RWPE1 (cell line): ENCODE data around the gene ARMC8.

Source experiments
- CTCF ChIA-PET: fragments of 350-600 bp; sonication (Branson Sonifier 250); formaldehyde crosslinking; extraction: SDS; loops from one replicate; lab custom pipeline; 2021; lab: Yijun Ruan, JAX
- POLR2A ChIA-PET: fragments of 400-600 bp; formaldehyde crosslinking; extraction: SDS; loops from one replicate; lab custom pipeline; 2020; ENCODE audit warnings: antibody characterized with exemption; ENCODE audit not compliant: low non-redundant PET; lab: Yijun Ruan, JAX
- DNase-seq: peaks from one replicate; pipeline ENCODE4 v3.0.0; 2012; ENCODE audit warnings: low spot score
- H3K27ac ChIP-seq: fragments of 450-650 bp; 2 replicates; pipeline ENCODE4 v1.5.1; 2017
- CTCF ChIP-seq: fragments of 450-650 bp; conservative IDR thresholded peaks from 2 replicates; pipeline ENCODE4 v1.5.1; 2017; ENCODE audit warnings: low read depth, mild to moderate bottlenecking

Gene ARMC8

DNA sequence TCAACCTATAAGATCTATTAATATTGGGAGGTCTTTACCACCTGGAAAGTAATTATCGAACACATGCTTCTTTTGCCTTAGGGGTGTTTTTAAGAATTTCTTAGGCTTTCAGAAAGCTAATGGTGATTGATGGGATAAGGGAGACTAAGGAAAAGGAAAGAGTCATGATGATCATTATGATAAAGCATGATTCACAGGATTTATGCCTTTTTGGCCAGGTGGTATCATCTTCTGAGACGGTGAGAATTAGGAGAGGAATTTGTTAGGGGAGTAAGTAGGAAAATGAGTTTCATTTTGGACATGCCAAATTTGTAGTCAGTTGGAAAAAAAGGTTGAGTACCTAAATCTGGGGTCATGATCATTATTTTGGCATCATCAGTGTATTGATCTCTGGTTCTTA, 8.9 kb downstream of the ARMC8 start:
- POLR2A ChIA-PET = no interaction called here

DNA sequence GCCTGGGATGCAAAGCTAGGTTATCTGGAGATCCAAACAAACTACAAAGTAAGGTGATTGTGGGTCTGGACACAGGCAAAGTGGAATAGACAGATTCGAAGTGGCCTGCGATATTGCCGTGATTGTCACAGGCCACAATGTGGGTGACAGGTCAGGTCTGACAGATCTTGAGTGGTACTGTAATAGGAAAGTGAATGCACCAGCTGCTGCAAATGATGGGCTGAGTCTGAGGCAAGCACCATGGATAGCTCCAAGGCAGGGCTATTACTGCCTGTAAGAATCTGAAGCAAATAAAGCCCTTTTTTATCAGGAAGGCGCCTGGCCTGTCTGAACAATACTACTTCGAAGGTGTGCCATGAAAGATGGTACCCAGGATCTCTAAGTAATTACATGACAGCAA, 10.0 kb downstream of the ARMC8 start:
- peak; percentile 13 for DNase-seq
- no peak overlapping the region for H3K27ac ChIP-seq
- TF ChIP-seq CTCF = no peak
- POLR2A ChIA-PET = no interaction called here
- CTCF ChIA-PET = no interaction called here

More for the DNA sequence above, 8.9 kb downstream of the ARMC8 start:
- CTCF ChIA-PET = no interaction called here
- TF ChIP-seq CTCF = no peak
- no peak overlapping the region for H3K27ac ChIP-seq
- peak; percentile 48 for DNase-seq

DNA sequence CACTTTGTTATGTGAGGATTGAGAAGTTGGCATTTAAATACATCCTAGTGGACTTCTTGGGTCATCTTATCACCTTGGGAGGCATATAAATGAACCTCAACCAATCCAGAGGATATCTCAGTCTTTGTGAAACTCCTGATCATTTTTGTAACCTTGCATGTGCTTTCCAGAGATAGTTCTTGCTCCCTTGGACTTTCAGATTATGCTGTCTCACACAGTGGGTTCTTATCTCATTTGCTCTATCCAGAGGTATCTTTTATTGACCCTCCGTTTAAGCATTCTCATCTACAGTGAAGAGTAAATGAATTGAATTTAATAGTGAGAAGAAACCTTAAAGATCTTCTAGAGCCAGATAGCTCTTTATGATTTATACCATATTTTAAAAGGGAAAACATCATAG, 10.4 kb downstream of the ARMC8 start:
- CTCF ChIA-PET = no interaction called here
- no peak for DNase-seq
- no peak for TF ChIP-seq CTCF
- H3K27ac ChIP-seq = no peak overlapping the region
- POLR2A ChIA-PET = no interaction called here

- ChIA-PET POLR2A (no interaction called here), CTCF (no interaction called here)
- no peak for TF ChIP-seq CTCF
- no peak overlapping the region for H3K27ac ChIP-seq
- no peak for DNase-seq
Measured at GRCh38 chr3:138199851-138200250, 12.8 kb downstream of the ARMC8 start.

DNA sequence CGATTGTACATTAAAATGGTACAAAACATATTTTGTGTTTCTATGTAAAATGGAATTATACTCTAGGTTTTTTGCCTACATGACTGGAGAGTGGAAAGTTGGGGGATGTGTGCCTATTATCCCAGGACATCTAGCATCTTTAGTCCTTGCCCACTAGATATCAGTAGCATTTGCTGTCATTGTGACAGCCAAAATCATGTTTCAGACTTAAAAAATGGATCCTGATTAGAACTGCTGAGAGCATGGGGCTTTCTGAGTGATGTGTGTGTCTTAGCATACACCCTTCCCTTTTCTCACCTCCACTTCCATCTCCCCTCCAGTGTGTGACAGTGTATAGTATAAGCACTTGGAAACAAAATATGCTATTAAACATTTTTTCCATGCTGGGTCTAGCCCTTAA, 13.3 kb downstream of the ARMC8 start:
- CTCF ChIA-PET = interaction anchor here (0.8 kb wide), 1 partner anchor 723 kb away, joined by 3 read pairs; no protein-coding TSS in a partner anchor
- POLR2A ChIA-PET = no interaction called here
- DNase-seq = no peak
- no peak overlapping the region for H3K27ac ChIP-seq
- TF ChIP-seq CTCF = no peak

- DNase-seq = no peak
- no peak overlapping the region for H3K27ac ChIP-seq
- TF ChIP-seq CTCF = no peak
- POLR2A ChIA-PET = no interaction called here
- CTCF ChIA-PET = no interaction called here
Measured at GRCh38 chr3:138202945-138203701, 16.0 kb downstream of the ARMC8 start.
